CD14-positive monocyte (primary cell): ENCODE data around the gene EXOC3L4. TPM values are rescaled to one million over a fixed set of nuclear protein-coding genes. Genes with fewer than 3 reads are reported as not detected.

Experiments used
- DNase-seq, 3 donors: peaks; one replicate each; pipeline ENCODE4 v3.0.0-alpha.2; 2011 to 2022
- H2AFZ ChIP-seq: 2 replicates; pipeline ENCODE4 v1.6.0; 2012; ENCODE audit warnings: mild to moderate bottlenecking, low read depth, low read length, inconsistent platforms; ENCODE audit not compliant: insufficient read depth, poor library complexity, severe bottlenecking
- H3K27ac ChIP-seq, 2 donors: 1 replicate in 1 of 2; 2 replicates in 1 of 2; pipeline ENCODE4 v1.5.1; 2012 to 2013; ENCODE audit warnings: low read length in 2 of 2, control low read depth in 1 of 2, inconsistent platforms in 1 of 2, low read depth in 1 of 2, mild to moderate bottlenecking in 1 of 2
- H3K27me3 ChIP-seq, 2 donors: one replicate each; pipeline versions ENCODE4 v1.6.0 to v1.6.1; 2011 to 2013; ENCODE audit warnings: low read length in 2 of 2; ENCODE audit not compliant: control insufficient read depth in 2 of 2, insufficient read depth in 2 of 2
- H3K36me3 ChIP-seq, 2 donors: replicated peaks in 1 of 2; 1 replicate in 1 of 2; 2 replicates in 1 of 2; pipeline versions ENCODE4 v1.5.1 to v1.6.1; 2012 to 2013; ENCODE audit warnings: low read length in 2 of 2, control low read depth in 1 of 2, inconsistent platforms in 1 of 2, mild to moderate bottlenecking in 1 of 2; ENCODE audit not compliant: insufficient read depth in 2 of 2, control insufficient read depth in 1 of 2
- H3K4me1 ChIP-seq, 2 donors: 1 replicate in 1 of 2; 2 replicates in 1 of 2; pipeline versions ENCODE4 v1.5.1 to v1.6.1; 2012 to 2013; ENCODE audit warnings: low read length in 2 of 2, control low read depth in 1 of 2, inconsistent platforms in 1 of 2, mild to moderate bottlenecking in 1 of 2, moderate library complexity in 1 of 2; ENCODE audit not compliant: insufficient read depth in 2 of 2, control insufficient read depth in 1 of 2
- H3K4me2 ChIP-seq: replicated peaks from 2 replicates; pipeline ENCODE3; 2012; ENCODE audit warnings: low read length, moderate library complexity, mild to moderate bottlenecking; ENCODE audit not compliant: poor library complexity, severe bottlenecking; ENCODE audit errors: extremely low read depth
- H3K4me3 ChIP-seq, 3 experiments: fragments of 200-600 bp in 1 of 3; sonication (generic) in 1 of 3; replicated peaks in 1 of 3; 1 replicate in 2 of 3; 2 replicates in 1 of 3; pipeline ENCODE4 v1.5.1; 2011 to 2013; ENCODE audit warnings: low read length in 3 of 3, mild to moderate bottlenecking in 3 of 3, control low read depth in 2 of 3, low read depth in 2 of 3, inconsistent platforms in 1 of 3, moderate library complexity in 1 of 3
- H3K79me2 ChIP-seq: 2 replicates; pipeline ENCODE4 v1.6.0; 2012; ENCODE audit warnings: mild to moderate bottlenecking, control low read depth, inconsistent platforms, low read length, moderate library complexity; ENCODE audit not compliant: insufficient read depth
- H3K9ac ChIP-seq: 2 replicates; pipeline ENCODE4 v1.6.0; 2017; ENCODE audit warnings: low read length, mild to moderate bottlenecking; ENCODE audit not compliant: insufficient read depth, poor library complexity, severe bottlenecking
- H3K9me3 ChIP-seq, 2 donors: replicated peaks in 1 of 2; 1 replicate in 1 of 2; 2 replicates in 1 of 2; pipeline versions ENCODE4 v1.5.1 to v1.6.1; 2012 to 2013; ENCODE audit warnings: low read length in 2 of 2, control low read depth in 1 of 2; ENCODE audit not compliant: control insufficient read depth in 1 of 2, insufficient read depth in 1 of 2
- H4K20me1 ChIP-seq: 2 replicates; pipeline ENCODE4 v1.6.0; 2012; ENCODE audit warnings: mild to moderate bottlenecking, low read length, control low read depth, moderate library complexity; ENCODE audit not compliant: insufficient read depth
- H3K27ac Mint-ChIP-seq, 7 donors: one replicate each; pipeline ENCODE4 v1.8.0; 2020; ENCODE audit warnings: mild to moderate bottlenecking in 7 of 7, mixed read lengths in 7 of 7, moderate library complexity in 6 of 7, inconsistent platforms in 2 of 7
- H3K27me3 Mint-ChIP-seq, 3 donors: one replicate each; pipeline ENCODE4 v1.8.0; 2021 to 2022; ENCODE audit warnings: low read depth in 3 of 3, mild to moderate bottlenecking in 3 of 3, mixed read lengths in 3 of 3, moderate library complexity in 3 of 3, inconsistent platforms in 1 of 3
- H3K36me3 Mint-ChIP-seq, 2 donors: one replicate each; pipeline ENCODE4 v1.8.0; 2020; ENCODE audit warnings: mixed read lengths in 2 of 2, inconsistent platforms in 1 of 2, mild to moderate bottlenecking in 1 of 2
- H3K4me1 Mint-ChIP-seq: one replicate; pipeline ENCODE4 v1.8.0; 2020; ENCODE audit warnings: mild to moderate bottlenecking, mixed read lengths
- H3K4me3 Mint-ChIP-seq, 2 donors: one replicate each; pipeline ENCODE4 v1.8.0; 2020; ENCODE audit warnings: mild to moderate bottlenecking in 2 of 2, mixed read lengths in 2 of 2, moderate library complexity in 1 of 2
- H3K9me3 Mint-ChIP-seq, 7 donors: one replicate each; pipeline ENCODE4 v1.8.0; 2020 to 2022; ENCODE audit warnings: mixed read lengths in 7 of 7, mild to moderate bottlenecking in 6 of 7, moderate library complexity in 6 of 7, inconsistent platforms in 2 of 7
- CTCF ChIP-seq: fragments of 200-600 bp; IDR thresholded peaks from one replicate; pipeline ENCODE4 v1.8.0; 2022; ENCODE audit warnings: antibody characterized with exemption, mild to moderate bottlenecking
- WGBS: methylation state at CpG from one replicate; pipeline ENCODE4 v1.1.5; 2013; ENCODE audit warnings: missing lambda C conversion rate; ENCODE audit not compliant: insufficient coverage; 5-methylcytosine and 5-hydroxymethylcytosine counted together
- intact Hi-C, 2 donors: fragments of 100-400 bp; cut with micrococcal nuclease; formaldehyde crosslinking; loops; one replicate each; pipeline versions ENCODE4 v1.15.0 to v1.15.1; 2023
- polyA plus RNA-seq, 3 donors: library from polyadenylated mRNA; depleted of rRNA in 1 of 3; unstranded in 2 of 3; stranded (reverse) in 1 of 3; fragments of 300-500 nt in 2 of 3; fragments of >200 nt in 1 of 3; fragmentation: Illumina TruSeq in 2 of 3; gene quantifications; 1 replicate in 2 of 3; 2 replicates in 1 of 3; pipeline ENCODE4 v1.2.3, GENCODE V29; 2012 to 2021

Gene EXOC3L4
- polyA plus RNA-seq, 3 donors = 0.17 TPM; not detected in 2

- H3K9ac ChIP-seq = no peak overlapping the region
- Mint-ChIP-seq H3K4me3 (no peak overlapping the region), H3K9me3 (peaks cover 0 to 2% (median 0%) of the 10 kb centered on the region in 7 donors), H3K27me3 (peaks cover 26 to 44% (median 33%) of the 10 kb centered on the region in 3 donors), H3K36me3 (no peaks in the 10 kb centered on the region), H3K4me1 (peaks cover 9% of the 10 kb centered on the region), H3K27ac (no peak overlapping the region)
- WGBS = 77% methylated on average over 4 of the region's 6 CpGs
- no peak overlapping the region for H3K4me2 ChIP-seq
- DNase-seq = no peak
- no peaks in the 10 kb centered on the region for H4K20me1 ChIP-seq
- peaks cover 0 to 21% of the 10 kb centered on the region in 2 donors for H3K27me3 ChIP-seq
- H3K4me3 ChIP-seq = no peak overlapping the region
- peaks cover 0 to 5% of the 10 kb centered on the region in 2 donors for H3K4me1 ChIP-seq
- H3K79me2 ChIP-seq = no peaks in the 10 kb centered on the region
- no peaks in the 10 kb centered on the region for H3K9me3 ChIP-seq
- no peak overlapping the region for H2AFZ ChIP-seq
- TF ChIP-seq CTCF = no peak
- no peak overlapping the region for H3K27ac ChIP-seq
- intact Hi-C loops = loop anchor here in 1 of 2 donors (2.0 kb wide), 1 partner anchor 69 kb away; no protein-coding TSS in a partner anchor
- H3K36me3 ChIP-seq = no peaks in the 10 kb centered on the region
These were observed 49.0 kb downstream of the EXOC3L4 start for GRCh38 chr14:103143506-103143905.

- no peaks in the 10 kb centered on the region for H3K36me3 ChIP-seq
- peaks cover 0 to 18% of the 10 kb centered on the region in 2 donors for H3K27me3 ChIP-seq
- no peak for DNase-seq
- no peak overlapping the region for H3K4me3 ChIP-seq
- no peak overlapping the region for H2AFZ ChIP-seq
- H3K36me3 Mint-ChIP-seq = no peaks in the 10 kb centered on the region
- peaks cover 6% of the 10 kb centered on the region for H3K4me1 Mint-ChIP-seq
- no peaks in the 10 kb centered on the region for H3K79me2 ChIP-seq
- H3K9me3 Mint-ChIP-seq = peaks cover 0 to 2% (median 0%) of the 10 kb centered on the region in 7 donors
- peaks cover 25 to 38% (median 31%) of the 10 kb centered on the region in 3 donors for H3K27me3 Mint-ChIP-seq
- 91% methylated on average over 3 of the region's 4 CpGs for WGBS
- H3K9me3 ChIP-seq = no peaks in the 10 kb centered on the region
- intact Hi-C loops = no loop called here
- no peak for TF ChIP-seq CTCF
- H3K4me1 ChIP-seq = no peaks in the 10 kb centered on the region
- no peak overlapping the region for H3K27ac Mint-ChIP-seq
- H3K4me2 ChIP-seq = no peak overlapping the region
- H3K9ac ChIP-seq = no peak overlapping the region
- no peaks in the 10 kb centered on the region for H4K20me1 ChIP-seq
- H3K4me3 Mint-ChIP-seq = no peak overlapping the region
- no peak overlapping the region for H3K27ac ChIP-seq
These were observed 49.6 kb downstream of the EXOC3L4 start for GRCh38 chr14:103144085-103144484.
